AG04449 (cell line): ENCODE results near the gene CPZ.
A peak's percentile ranks its signal among the peaks of the same experiment; 100 is the strongest.

Experiments
- CTCF ChIA-PET: fragments of 350-600 bp; formaldehyde crosslinking; extraction: SDS; loops from one replicate; lab custom pipeline; 2021; ENCODE audit warnings: antibody characterized with exemption; lab: Yijun Ruan, JAX
- POLR2A ChIA-PET: fragments of 400-600, 350-600 bp; formaldehyde crosslinking; extraction: SDS; loops from one replicate; lab custom pipeline; 2020; ENCODE audit warnings: antibody characterized with exemption, inconsistent platforms; lab: Yijun Ruan, JAX
- DNase-seq: peaks from one replicate; pipeline ENCODE4 v3.0.0-alpha.2; 2010; ENCODE audit warnings: low read depth, low spot score
- H3K4me3 ChIP-seq: 2 replicates; pipeline ENCODE4 v1.5.1; 2011; ENCODE audit warnings: low read depth, mild to moderate bottlenecking, control low read depth, low read length
- CTCF ChIP-seq: IDR thresholded peaks from one replicate; pipeline ENCODE4 v1.5.1; 2011; ENCODE audit warnings: mild to moderate bottlenecking, moderate library complexity, low read length, control low read depth, inconsistent platforms; ENCODE audit not compliant: insufficient read depth; ENCODE audit errors: missing control alignments

The CPZ gene

DNA sequence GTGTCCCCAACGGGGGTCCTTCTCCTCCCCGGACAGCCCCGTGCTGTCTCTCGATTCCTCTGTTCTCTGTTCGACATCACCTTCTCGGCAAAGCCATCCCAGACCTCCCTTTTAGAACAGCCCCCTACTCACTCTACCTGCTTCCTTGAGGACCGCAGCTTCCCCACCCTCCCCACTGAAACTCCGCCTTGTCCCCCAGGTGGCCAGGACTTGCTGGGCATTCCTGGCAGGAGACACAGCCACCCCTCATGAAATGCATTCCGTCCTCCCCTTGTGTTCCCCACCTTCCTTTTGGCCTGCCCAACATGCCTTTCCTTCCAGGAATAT, 47.2 kb upstream of the CPZ start:
- CTCF ChIA-PET, result interaction anchor here (1.0 to 2.9 kb wide), 3 partner anchors 11 to 77 kb away, joined by 3 to 10 read pairs (median 6); no protein-coding TSS in a partner anchor
- no peak overlapping the region for H3K4me3 ChIP-seq
- no peak for TF ChIP-seq CTCF
- no peak for DNase-seq
- POLR2A ChIA-PET, result no interaction called here

DNA sequence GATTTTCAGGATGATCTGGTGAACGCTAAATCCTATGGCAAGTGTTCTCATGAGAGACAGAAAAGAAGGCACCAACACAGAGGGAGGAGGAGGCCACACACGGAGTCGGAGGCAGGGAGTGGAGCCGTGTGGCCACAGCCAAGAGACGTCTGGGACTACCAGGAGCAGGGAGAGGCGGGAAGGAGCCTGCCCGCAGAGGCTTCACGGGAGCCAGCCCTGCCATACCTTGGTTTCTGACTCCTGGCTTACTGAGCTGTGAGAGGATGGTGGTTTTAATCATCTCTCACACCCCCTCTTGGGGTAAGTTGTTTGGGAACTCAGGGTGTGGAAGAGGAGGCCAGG, 45.8 kb upstream of the CPZ start:
- no peak for TF ChIP-seq CTCF
- ChIA-PET CTCF (interaction anchor here (1.2 to 3.4 kb wide), 3 partner anchors 61 to 78 kb away, joined by 3 to 20 read pairs (median 10); no protein-coding TSS in a partner anchor), POLR2A (no interaction called here)
- no peak for DNase-seq
- H3K4me3 ChIP-seq, result no peak overlapping the region

DNA sequence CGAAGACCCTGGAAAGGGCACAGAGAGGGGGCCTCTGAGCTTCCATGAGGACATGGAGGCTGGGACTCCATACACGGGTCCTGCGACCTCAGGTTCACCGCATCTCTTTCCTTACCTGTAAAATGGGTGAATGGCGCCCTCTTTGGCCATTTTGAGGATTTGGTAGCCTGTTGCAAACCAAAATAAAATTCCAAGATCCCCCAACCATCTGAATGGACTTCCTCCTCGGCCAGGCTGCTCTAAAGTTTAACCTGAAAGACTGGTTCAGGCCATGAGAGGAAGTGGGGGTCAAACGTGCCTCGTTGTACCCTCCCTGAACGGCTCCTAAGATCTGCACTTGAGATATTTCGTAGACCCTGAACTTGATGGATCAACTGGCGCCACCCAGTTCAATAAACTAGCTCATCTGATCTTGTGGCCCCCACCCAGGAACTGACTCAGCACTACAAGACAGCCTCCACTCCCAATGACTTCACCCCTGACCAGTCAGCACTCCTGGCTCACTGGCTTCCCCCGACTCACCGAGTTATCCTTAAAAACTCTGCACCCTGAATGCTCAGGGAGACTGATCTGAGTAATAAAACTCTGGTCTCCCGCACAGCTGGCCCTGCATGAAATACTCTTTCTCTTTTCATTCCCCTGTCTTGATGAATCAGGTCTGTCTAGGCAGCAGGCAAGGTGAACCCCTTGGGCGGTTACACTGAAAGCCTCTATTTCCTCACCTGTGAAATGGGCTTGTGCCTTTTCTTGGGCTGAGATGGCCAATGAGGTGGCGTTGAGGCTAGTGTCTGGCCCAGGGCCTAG, 45.3 kb upstream of the CPZ start:
- CTCF ChIA-PET, result interaction anchor here (1.1 to 3.4 kb wide), 4 partner anchors 60 to 81 kb away, joined by 3 to 20 read pairs (median 8); no protein-coding TSS in a partner anchor
- POLR2A ChIA-PET, result no interaction called here
- H3K4me3 ChIP-seq, result no peak overlapping the region
- no peak for DNase-seq
- TF ChIP-seq CTCF, result peak; percentile 14

GRCh38 chr4:8547912-8548730, 44.4 kb upstream of the CPZ start:
- no peak for DNase-seq
- CTCF ChIA-PET, result interaction anchor here (1.1 to 3.4 kb wide), 3 partner anchors 76 to 82 kb away, joined by 6 to 20 read pairs (median 10); no protein-coding TSS in a partner anchor
- POLR2A ChIA-PET, result no interaction called here
- no peak for TF ChIP-seq CTCF
- H3K4me3 ChIP-seq, result no peak overlapping the region

DNA sequence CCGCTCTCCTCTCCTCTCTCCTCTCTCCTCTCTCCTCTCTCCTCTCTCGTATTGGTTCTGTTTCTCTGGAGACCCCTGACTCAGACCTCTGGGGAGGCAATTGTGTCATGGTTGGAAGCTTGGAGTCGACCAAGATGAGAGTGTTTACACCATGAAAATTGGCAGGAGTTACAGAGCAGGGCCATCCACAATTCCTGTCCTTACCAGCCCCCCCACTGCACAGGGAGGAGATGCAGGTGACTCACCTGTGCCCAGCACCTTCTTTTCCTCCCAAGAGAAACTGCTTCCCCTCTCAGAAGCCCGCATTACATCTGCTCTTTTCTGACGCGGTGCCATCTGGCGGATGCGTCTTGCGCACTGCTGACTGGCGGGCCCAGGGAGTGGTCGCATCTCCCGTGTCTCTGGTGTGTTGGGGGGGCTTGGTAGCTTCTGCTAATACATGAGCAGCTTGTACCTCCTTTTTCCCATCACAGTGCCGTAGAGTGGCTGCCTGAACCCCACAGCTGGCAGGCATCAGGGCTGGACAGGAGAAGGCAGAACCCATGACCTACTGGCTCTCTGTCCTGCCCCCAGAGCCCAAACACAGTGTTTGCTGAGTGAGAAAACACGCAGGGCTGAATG, 43.7 kb upstream of the CPZ start:
- no peak for DNase-seq
- ChIA-PET POLR2A (no interaction called here), CTCF (interaction anchor here (3.4 kb wide), 1 partner anchor 80 kb away, joined by 20 read pairs; no protein-coding TSS in a partner anchor)
- H3K4me3 ChIP-seq, result no peak overlapping the region
- TF ChIP-seq CTCF, result no peak
